Epithelial cell of proximal tubule (primary cell): ENCODE measurements around the gene ZNF750. TPM values are rescaled to one million over a fixed set of nuclear protein-coding genes. Genes with fewer than 3 reads are reported as not detected.
A peak's percentile ranks its signal among the peaks of the same experiment; 100 is the strongest.

Experiments
- DNase-seq: peaks from one replicate; pipeline ENCODE4 v3.0.0-alpha.2; 2011; ENCODE audit warnings: low read depth
- H3K4me3 ChIP-seq: 2 replicates; pipeline ENCODE4 v1.5.1; 2011; ENCODE audit warnings: low read depth, mild to moderate bottlenecking, low read length
- total RNA-seq: library from RNA; depleted of rRNA; stranded (reverse); fragments of >200 nt; gene quantifications from 2 replicates; pipeline ENCODE4 v1.2.3, GENCODE V29; 2015
- TF ChIP-seq, protein P1 (sequence below): conservative IDR thresholded peaks from 2 replicates; pipeline ENCODE4 v1.5.1; 2012; ENCODE audit warnings: low read depth, mild to moderate bottlenecking, low read length

The ZNF750 gene
- total RNA-seq, 1 donor from 2014 or later, result 0.40 TPM

DNA sequence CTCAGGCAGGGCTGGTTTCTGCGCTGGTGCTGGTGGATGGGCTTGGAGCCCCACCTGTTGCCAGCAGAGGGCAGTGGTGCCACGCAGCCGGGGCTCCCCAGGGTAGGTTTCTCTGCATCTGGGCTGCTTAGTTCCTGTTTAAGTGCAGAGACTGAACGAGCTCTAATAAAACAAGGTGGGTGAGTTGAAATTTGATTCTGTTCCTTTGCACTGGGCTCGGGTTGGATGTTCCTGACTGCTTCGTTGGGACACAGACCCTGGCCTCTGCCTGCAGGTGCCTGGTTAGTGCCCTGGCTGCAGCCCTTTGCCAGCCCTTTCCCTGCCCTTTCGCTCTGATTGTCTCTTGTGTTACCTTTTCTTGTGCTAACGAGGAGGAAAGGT lies 57.9 kb downstream of the ZNF750 start:
- DNase-seq, result no peak
- TF ChIP-seq, protein P1, sequence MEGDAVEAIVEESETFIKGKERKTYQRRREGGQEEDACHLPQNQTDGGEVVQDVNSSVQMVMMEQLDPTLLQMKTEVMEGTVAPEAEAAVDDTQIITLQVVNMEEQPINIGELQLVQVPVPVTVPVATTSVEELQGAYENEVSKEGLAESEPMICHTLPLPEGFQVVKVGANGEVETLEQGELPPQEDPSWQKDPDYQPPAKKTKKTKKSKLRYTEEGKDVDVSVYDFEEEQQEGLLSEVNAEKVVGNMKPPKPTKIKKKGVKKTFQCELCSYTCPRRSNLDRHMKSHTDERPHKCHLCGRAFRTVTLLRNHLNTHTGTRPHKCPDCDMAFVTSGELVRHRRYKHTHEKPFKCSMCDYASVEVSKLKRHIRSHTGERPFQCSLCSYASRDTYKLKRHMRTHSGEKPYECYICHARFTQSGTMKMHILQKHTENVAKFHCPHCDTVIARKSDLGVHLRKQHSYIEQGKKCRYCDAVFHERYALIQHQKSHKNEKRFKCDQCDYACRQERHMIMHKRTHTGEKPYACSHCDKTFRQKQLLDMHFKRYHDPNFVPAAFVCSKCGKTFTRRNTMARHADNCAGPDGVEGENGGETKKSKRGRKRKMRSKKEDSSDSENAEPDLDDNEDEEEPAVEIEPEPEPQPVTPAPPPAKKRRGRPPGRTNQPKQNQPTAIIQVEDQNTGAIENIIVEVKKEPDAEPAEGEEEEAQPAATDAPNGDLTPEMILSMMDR, result peak; percentile 99
- no peak overlapping the region for H3K4me3 ChIP-seq

DNA sequence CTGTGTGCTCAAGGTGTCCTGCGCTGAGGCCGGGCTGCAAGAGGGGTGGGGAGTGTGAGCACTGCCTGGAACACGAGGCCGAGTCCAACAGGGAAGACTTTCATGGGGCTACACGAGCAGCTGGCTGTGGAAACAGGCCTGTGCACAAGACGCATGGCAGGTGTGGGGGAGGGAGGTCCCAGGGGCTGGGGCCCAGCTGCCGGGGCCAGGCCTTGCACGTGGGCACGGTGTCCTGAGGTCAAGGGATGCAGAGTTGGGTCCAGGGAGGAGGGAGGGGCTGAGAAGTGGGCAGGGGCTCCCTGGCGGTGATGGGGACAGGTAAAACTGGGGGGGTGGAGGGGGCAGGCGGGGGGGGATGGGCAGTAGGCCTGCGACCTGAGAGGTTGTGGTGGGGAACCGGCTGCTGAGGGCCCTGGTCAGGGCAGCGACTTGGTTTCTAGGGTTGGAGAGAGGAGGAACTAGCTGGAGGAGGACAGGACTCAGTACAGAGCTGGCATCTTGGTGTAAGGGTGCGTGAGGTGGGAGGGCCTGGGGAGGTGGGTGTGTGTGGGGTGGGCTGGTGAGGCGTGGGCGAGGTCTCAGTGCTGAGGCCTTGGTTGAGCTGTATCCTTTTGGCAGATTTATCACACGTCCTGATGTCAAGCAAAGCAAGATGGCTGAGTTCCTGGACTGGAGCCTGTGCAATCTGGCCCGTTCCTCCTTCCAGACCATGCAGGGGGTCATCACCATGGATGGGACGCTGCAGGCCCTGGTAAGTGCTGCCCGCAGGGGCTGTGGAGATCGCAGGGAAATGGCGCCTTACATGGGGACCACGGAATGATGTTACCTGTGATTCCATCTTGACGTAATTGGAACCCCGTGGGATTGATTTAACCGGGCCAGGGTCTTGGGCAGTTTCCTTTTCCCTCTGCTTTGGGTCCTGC lies 58.6 kb downstream of the ZNF750 start:
- no peak overlapping the region for H3K4me3 ChIP-seq
- TF ChIP-seq, protein P1, result no peak
- DNase-seq, result no peak

DNA sequence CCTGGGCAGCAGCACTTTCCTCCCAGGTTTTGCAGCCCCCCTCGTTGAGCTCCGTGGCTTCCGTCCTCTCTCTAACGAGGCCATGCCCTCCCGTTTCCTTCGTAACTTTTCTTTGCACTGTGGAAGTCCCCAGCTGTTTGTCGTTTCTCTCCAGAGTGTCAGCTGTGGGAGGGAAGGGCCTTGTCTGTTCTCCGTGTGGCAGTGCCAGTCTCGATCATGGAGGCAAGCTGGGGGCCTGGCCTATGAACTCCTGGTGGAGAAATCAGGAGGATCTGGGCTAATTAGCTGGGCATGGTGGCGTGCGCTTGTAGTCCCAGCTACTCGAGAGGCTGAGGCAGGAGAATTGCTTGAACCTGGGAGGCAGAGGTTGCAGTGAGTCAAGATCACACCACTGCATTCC lies 59.6 kb downstream of the ZNF750 start:
- TF ChIP-seq, protein P1, result no peak
- no peak for DNase-seq
- no peak overlapping the region for H3K4me3 ChIP-seq

- H3K4me3 ChIP-seq, result no peak overlapping the region
- TF ChIP-seq, protein P1, result no peak
- DNase-seq, result no peak
These were observed 60.3 kb downstream of the ZNF750 start for GRCh38 chr17:82779541-82779940.

Other genes with a start within 250 kb of the ZNF750 start
- gene WDR45B, start 191.6 kb downstream of the ZNF750 start, total RNA-seq, result 81.3 and 94.4 TPM in 2 replicates
- gene RAB40B, start 141.3 kb downstream of the ZNF750 start, total RNA-seq, result 4.1 and 7.8 TPM in 2 replicates
- gene FN3KRP, start 123.3 kb downstream of the ZNF750 start, total RNA-seq, result 25.4 and 32.4 TPM in 2 replicates
- gene FN3K, start 104.4 kb downstream of the ZNF750 start, total RNA-seq, result 0.69 and 2.0 TPM in 2 replicates
- gene TBCD, start 88.0 kb downstream of the ZNF750 start, total RNA-seq, result 46.6 and 64.7 TPM in 2 replicates
- 11.9 and 12.3 TPM in 2 replicates for gene METRNL, start 239.6 kb upstream of the ZNF750 start, total RNA-seq